B cell (primary cell): ENCODE results near the gene HOXA3.

Experiments
- EZH2 ChIP-seq: IDR thresholded peaks from 2 replicates; pipeline ENCODE4 v1.6.1; 2012; ENCODE audit warnings: borderline replicate concordance, low read depth, mild to moderate bottlenecking, moderate library complexity, low read length; ENCODE audit not compliant: insufficient read depth, poor library complexity, severe bottlenecking
- TF ChIP-seq, protein P1 (sequence below): fragments of 200-600 bp; IDR thresholded peaks from one replicate; pipeline ENCODE4 v1.8.0; 2022; ENCODE audit warnings: antibody characterized with exemption, mild to moderate bottlenecking

DNA sequence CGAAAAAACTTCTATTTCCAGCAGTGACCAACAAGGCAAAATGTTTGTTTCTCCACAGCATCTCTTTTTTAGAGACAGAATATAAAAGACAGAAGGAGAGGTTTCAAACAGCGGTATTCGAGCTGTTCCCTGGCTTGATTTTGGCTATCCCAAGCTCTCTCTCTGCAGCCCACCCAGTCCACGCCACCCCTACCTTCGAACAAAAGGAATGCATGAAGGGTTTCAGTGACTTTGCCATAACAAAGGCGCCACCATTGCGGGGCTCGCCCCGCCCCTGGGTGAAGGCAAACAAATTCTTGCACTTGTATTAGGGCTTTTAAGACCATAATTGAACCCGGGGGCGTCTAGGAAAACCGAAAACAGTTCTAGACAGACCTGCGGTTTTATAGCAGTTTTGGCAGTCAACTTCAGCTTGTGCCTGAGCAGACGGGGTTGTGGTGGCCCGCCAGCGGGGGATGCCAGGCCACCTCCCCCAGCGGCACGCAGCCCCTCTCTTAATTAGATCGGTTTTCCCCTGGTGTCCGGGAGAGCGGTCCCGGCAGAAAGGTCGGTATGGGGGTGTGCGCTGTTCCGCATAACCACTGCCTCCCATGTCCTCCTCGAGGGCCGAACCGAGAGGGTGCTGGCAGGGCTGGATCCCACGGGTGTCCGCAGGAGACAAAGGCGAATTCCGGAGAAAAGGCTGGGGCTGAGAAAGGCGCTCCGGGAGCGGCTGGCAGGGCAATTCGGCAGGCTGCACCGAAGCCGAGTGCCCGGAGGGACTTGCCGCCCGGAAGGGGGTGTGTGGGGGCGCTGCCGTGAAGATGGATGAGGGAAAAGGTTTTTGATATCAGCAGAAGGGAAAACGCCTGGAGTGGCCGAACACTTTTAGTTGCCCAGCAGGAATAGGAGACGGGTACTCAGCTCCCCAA, 35.3 kb upstream of the HOXA3 start:
- TF ChIP-seq, protein P1, sequence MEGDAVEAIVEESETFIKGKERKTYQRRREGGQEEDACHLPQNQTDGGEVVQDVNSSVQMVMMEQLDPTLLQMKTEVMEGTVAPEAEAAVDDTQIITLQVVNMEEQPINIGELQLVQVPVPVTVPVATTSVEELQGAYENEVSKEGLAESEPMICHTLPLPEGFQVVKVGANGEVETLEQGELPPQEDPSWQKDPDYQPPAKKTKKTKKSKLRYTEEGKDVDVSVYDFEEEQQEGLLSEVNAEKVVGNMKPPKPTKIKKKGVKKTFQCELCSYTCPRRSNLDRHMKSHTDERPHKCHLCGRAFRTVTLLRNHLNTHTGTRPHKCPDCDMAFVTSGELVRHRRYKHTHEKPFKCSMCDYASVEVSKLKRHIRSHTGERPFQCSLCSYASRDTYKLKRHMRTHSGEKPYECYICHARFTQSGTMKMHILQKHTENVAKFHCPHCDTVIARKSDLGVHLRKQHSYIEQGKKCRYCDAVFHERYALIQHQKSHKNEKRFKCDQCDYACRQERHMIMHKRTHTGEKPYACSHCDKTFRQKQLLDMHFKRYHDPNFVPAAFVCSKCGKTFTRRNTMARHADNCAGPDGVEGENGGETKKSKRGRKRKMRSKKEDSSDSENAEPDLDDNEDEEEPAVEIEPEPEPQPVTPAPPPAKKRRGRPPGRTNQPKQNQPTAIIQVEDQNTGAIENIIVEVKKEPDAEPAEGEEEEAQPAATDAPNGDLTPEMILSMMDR: no peak
- no peak for TF ChIP-seq EZH2
